Measurements from ENCODE around the gene CACNA1H. TPM values are rescaled to one million over a fixed set of nuclear protein-coding genes. Genes with fewer than 3 reads are reported as not detected.

CACNA1H gene
- total RNA-seq, 2 experiments from 2014 or later = 0.50 to 0.84 TPM

GRCh38 chr16:1200014-1200627 is 47.2 kb downstream of the CACNA1H start:
- Mint-ChIP-seq H3K9me3 (no peaks in the 10 kb centered on the region), H3K4me3 (no peak overlapping the region), H3K4me1 (ENCODE audit: low read depth) (no peaks in the 10 kb centered on the region), H3K27ac (no peak overlapping the region), H3K27me3 (ENCODE audit: low read depth) (no peaks in the 10 kb centered on the region), H3K36me3 (ENCODE audit: low read depth) (no peaks in the 10 kb centered on the region)
- CTCF ChIA-PET = no interaction called here
- intact Hi-C loops (cut with micrococcal nuclease) = no loop called here
- no peak for DNase-seq

DNA sequence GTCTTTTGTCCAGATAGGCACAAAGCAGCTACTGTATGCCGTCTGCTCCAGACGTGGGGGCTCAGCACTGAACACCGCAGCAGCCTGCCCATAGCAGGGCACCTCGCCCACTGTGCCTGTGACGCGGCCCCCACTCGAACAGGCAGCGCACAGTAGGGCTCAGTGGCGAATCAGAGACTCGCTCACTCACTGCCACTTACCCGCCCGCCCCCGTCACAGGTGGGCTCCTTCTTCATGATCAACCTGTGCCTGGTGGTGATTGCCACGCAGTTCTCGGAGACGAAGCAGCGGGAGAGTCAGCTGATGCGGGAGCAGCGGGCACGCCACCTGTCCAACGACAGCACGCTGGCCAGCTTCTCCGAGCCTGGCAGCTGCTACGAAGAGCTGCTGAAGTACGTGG is 48.5 kb downstream of the CACNA1H start:
- no peak overlapping the region for H3K4me3 Mint-ChIP-seq
- no peaks in the 10 kb centered on the region for H3K36me3 Mint-ChIP-seq (ENCODE audit: low read depth)
- intact Hi-C loops (cut with micrococcal nuclease) = no loop called here
- CTCF ChIA-PET = interaction anchor here (1.1 kb wide), 1 partner anchor 144 kb away, joined by 3 read pairs; no protein-coding TSS in a partner anchor
- no peaks in the 10 kb centered on the region for H3K4me1 Mint-ChIP-seq (ENCODE audit: low read depth)
- DNase-seq = no peak
- no peaks in the 10 kb centered on the region for H3K27me3 Mint-ChIP-seq (ENCODE audit: low read depth)
- H3K27ac Mint-ChIP-seq = no peak overlapping the region
- no peaks in the 10 kb centered on the region for H3K9me3 Mint-ChIP-seq

- Mint-ChIP-seq H3K4me1 (ENCODE audit: low read depth) (no peaks in the 10 kb centered on the region), H3K9me3 (no peaks in the 10 kb centered on the region), H3K27ac (no peak overlapping the region), H3K27me3 (ENCODE audit: low read depth) (no peaks in the 10 kb centered on the region), H3K4me3 (no peak overlapping the region), H3K36me3 (ENCODE audit: low read depth) (no peaks in the 10 kb centered on the region)
- no peak for DNase-seq
- intact Hi-C loops (cut with micrococcal nuclease) = no loop called here
- CTCF ChIA-PET = no interaction called here
These were observed 49.4 kb downstream of the CACNA1H start for GRCh38 chr16:1202274-1202673.

DNA sequence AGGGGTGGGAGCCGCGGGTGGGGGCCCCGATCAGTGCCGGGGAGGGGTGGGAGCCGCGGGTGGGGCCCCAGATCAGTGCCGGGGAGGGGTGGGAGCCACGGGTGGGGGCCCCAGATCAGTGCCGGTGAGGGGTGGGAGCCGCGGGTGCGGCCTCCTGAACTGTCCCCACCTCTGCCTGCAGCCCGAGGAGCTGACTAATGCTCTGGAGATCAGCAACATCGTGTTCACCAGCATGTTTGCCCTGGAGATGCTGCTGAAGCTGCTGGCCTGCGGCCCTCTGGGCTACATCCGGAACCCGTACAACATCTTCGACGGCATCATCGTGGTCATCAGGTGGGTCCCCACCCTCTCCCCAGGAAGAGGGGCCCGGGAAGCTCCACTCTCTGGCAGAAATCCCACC is 52.0 kb downstream of the CACNA1H start:
- intact Hi-C loops (cut with micrococcal nuclease) = no loop called here

GRCh38 chr16:1206326-1206725 is 53.4 kb downstream of the CACNA1H start:
- Mint-ChIP-seq H3K4me1 (ENCODE audit: low read depth) (no peaks in the 10 kb centered on the region), H3K27ac (no peak overlapping the region), H3K9me3 (no peaks in the 10 kb centered on the region), H3K4me3 (no peak overlapping the region), H3K36me3 (ENCODE audit: low read depth) (no peaks in the 10 kb centered on the region), H3K27me3 (ENCODE audit: low read depth) (no peaks in the 10 kb centered on the region)
- CTCF ChIA-PET = no interaction called here
- intact Hi-C loops (cut with micrococcal nuclease) = no loop called here
- DNase-seq = no peak

More for the DNA sequence above, 52.0 kb downstream of the CACNA1H start:
- CTCF ChIA-PET = no interaction called here
- no peaks in the 10 kb centered on the region for H3K9me3 Mint-ChIP-seq
- no peaks in the 10 kb centered on the region for H3K36me3 Mint-ChIP-seq (ENCODE audit: low read depth)
- H3K4me1 Mint-ChIP-seq (ENCODE audit: low read depth) = no peaks in the 10 kb centered on the region
- no peaks in the 10 kb centered on the region for H3K27me3 Mint-ChIP-seq (ENCODE audit: low read depth)
- H3K27ac Mint-ChIP-seq = no peak overlapping the region
- no peak for DNase-seq
- H3K4me3 Mint-ChIP-seq = no peak overlapping the region

DNA sequence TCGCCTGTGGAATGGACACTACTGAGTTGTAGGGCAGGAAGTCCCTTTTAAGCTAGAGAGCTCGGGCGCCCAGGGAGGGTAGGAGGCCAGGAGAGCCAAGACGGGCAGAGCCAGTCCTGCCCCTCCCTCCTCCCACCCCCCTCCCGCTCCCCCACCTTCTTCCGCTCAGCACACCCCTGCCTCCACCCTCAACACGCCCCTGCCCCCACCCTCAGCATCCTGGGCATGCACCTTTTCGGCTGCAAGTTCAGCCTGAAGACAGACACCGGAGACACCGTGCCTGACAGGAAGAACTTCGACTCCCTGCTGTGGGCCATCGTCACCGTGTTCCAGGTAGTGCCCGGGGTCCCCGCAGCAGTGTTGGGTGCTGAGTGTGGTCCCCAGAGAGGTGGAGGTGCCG is 53.9 kb downstream of the CACNA1H start:
- no peak overlapping the region for H3K4me3 Mint-ChIP-seq
- H3K9me3 Mint-ChIP-seq = no peaks in the 10 kb centered on the region
- intact Hi-C loops (cut with micrococcal nuclease) = no loop called here
- no peak for DNase-seq
- CTCF ChIA-PET = no interaction called here
- H3K4me1 Mint-ChIP-seq (ENCODE audit: low read depth) = no peaks in the 10 kb centered on the region
- H3K27me3 Mint-ChIP-seq (ENCODE audit: low read depth) = no peaks in the 10 kb centered on the region
- H3K36me3 Mint-ChIP-seq (ENCODE audit: low read depth) = no peaks in the 10 kb centered on the region
- no peak overlapping the region for H3K27ac Mint-ChIP-seq

- no peak for DNase-seq
- Mint-ChIP-seq H3K9me3 (no peaks in the 10 kb centered on the region), H3K4me1 (ENCODE audit: low read depth) (no peaks in the 10 kb centered on the region), H3K36me3 (ENCODE audit: low read depth) (no peaks in the 10 kb centered on the region), H3K27me3 (ENCODE audit: low read depth) (no peaks in the 10 kb centered on the region), H3K4me3 (peak overlapping the region; percentile 8), H3K27ac (peak overlapping the region; percentile 44)
- CTCF ChIA-PET = no interaction called here
- intact Hi-C loops (cut with micrococcal nuclease) = no loop called here
These were observed 55.4 kb downstream of the CACNA1H start for GRCh38 chr16:1208239-1208830.

DNA sequence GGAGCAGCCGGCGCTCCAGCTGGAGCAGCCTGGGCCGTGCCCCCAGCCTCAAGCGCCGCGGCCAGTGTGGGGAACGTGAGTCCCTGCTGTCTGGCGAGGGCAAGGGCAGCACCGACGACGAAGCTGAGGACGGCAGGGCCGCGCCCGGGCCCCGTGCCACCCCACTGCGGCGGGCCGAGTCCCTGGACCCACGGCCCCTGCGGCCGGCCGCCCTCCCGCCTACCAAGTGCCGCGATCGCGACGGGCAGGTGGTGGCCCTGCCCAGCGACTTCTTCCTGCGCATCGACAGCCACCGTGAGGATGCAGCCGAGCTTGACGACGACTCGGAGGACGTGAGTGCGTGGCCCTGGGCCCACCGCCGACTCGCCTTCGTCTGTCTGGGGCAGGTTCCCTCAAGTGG is 56.2 kb downstream of the CACNA1H start:
- no peak for DNase-seq
- CTCF ChIA-PET = no interaction called here
- H3K36me3 Mint-ChIP-seq (ENCODE audit: low read depth) = no peaks in the 10 kb centered on the region
- H3K27ac Mint-ChIP-seq = no peak overlapping the region
- H3K27me3 Mint-ChIP-seq (ENCODE audit: low read depth) = no peaks in the 10 kb centered on the region
- intact Hi-C loops (cut with micrococcal nuclease) = no loop called here
- no peak overlapping the region for H3K4me3 Mint-ChIP-seq
- H3K9me3 Mint-ChIP-seq = no peaks in the 10 kb centered on the region
- no peaks in the 10 kb centered on the region for H3K4me1 Mint-ChIP-seq (ENCODE audit: low read depth)

DNA sequence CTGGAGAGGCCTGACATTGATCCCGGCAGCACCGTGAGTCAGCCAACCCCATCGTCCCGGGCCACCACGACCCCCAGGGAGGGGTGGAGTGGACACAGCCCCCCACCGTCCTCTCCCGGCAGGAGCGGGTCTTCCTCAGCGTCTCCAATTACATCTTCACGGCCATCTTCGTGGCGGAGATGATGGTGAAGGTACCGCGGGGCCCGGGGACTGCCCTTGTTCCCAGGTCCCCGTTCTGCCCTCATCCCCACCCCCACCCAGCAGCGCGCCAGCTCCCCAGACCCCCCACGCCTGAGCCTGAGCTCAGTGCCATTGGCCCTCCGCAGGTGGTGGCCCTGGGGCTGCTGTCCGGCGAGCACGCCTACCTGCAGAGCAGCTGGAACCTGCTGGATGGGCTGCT is 57.6 kb downstream of the CACNA1H start:
- CTCF ChIA-PET = no interaction called here
- no peak overlapping the region for H3K27ac Mint-ChIP-seq

GRCh38 chr16:1211451-1212268 is 58.8 kb downstream of the CACNA1H start:
- no peak overlapping the region for H3K27ac Mint-ChIP-seq
- H3K36me3 Mint-ChIP-seq (ENCODE audit: low read depth) = no peaks in the 10 kb centered on the region

More for the DNA sequence above, 57.6 kb downstream of the CACNA1H start:
- Mint-ChIP-seq H3K27me3 (ENCODE audit: low read depth) (no peaks in the 10 kb centered on the region), H3K4me1 (ENCODE audit: low read depth) (no peaks in the 10 kb centered on the region), H3K4me3 (no peak overlapping the region), H3K36me3 (ENCODE audit: low read depth) (no peaks in the 10 kb centered on the region), H3K9me3 (no peaks in the 10 kb centered on the region)
- DNase-seq = no peak
- intact Hi-C loops (cut with micrococcal nuclease) = no loop called here

DNA sequence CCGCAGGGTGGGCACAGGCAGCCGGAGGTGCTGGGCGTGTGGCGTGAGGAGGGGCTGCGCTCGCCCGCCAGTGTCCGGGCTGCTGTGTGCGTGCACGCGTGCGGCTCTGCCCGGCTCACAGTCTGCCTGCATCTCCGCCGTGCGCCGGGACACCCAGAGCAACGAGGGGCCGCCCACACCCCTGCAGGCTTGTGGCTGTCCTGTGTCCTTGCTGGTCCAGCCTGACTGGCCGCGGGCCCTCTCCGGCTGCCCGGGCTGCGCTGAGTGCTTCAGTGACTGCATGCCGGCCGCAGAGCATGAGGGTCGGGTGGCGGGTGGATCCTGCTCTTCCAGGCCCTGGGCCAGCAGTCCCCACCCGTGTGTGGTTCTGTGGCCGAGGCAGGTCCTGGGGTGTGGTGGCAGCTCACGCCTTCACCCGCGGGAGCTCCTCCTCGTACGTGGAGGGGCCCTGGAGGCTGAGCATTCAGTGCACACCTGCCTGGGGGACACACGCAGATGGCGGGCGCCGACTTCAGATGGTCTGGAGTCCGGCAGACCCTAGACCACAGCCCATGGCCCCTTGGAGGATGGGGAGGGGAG is 59.8 kb downstream of the CACNA1H start:
- DNase-seq = no peak
- Mint-ChIP-seq H3K9me3 (no peaks in the 10 kb centered on the region), H3K27ac (no peak overlapping the region), H3K27me3 (ENCODE audit: low read depth) (no peaks in the 10 kb centered on the region), H3K4me1 (ENCODE audit: low read depth) (no peaks in the 10 kb centered on the region), H3K4me3 (no peak overlapping the region), H3K36me3 (ENCODE audit: low read depth) (no peaks in the 10 kb centered on the region)
- intact Hi-C loops (cut with micrococcal nuclease) = no loop called here
- CTCF ChIA-PET = interaction anchor here (0.5 kb wide), 1 partner anchor 1056 kb away, joined by 3 read pairs; no protein-coding TSS in a partner anchor

More at GRCh38 chr16:1211451-1212268, 58.8 kb downstream of the CACNA1H start:
- Mint-ChIP-seq H3K4me3 (no peak overlapping the region), H3K9me3 (no peaks in the 10 kb centered on the region), H3K4me1 (ENCODE audit: low read depth) (no peaks in the 10 kb centered on the region), H3K27me3 (ENCODE audit: low read depth) (no peaks in the 10 kb centered on the region)
- CTCF ChIA-PET = no interaction called here
- intact Hi-C loops (cut with micrococcal nuclease) = no loop called here
- no peak for DNase-seq

DNA sequence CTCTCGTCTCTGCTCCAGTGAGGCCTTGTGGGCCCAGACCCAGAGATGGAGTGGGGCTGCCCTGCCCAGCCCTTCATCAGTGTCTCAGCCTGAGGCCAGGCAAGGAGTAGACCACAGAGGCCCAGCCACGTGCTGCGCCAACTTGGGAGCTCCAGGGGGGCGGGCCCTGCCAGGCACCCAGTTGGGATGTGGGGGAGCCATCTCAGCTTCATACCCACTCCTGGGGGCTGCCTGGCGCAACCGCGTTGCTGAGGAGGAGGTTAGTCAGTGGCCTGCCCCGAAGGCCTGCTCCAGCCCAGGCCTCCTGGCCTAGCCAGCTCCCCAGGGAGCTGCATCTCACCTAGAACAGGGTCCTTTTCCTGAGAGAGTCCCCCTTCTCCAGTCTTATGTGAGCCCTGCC is 60.3 kb downstream of the CACNA1H start:
- H3K27me3 Mint-ChIP-seq (ENCODE audit: low read depth) = no peaks in the 10 kb centered on the region
- no peak overlapping the region for H3K27ac Mint-ChIP-seq
- DNase-seq = no peak
- no peak overlapping the region for H3K4me3 Mint-ChIP-seq
- H3K9me3 Mint-ChIP-seq = no peaks in the 10 kb centered on the region
- H3K36me3 Mint-ChIP-seq (ENCODE audit: low read depth) = no peaks in the 10 kb centered on the region
- H3K4me1 Mint-ChIP-seq (ENCODE audit: low read depth) = no peaks in the 10 kb centered on the region
- CTCF ChIA-PET = interaction anchor here (0.5 kb wide), 1 partner anchor 1057 kb away, joined by 3 read pairs; no protein-coding TSS in a partner anchor
- intact Hi-C loops (cut with micrococcal nuclease) = no loop called here
